Upper lobe of left lung (tissue), 4 donors: ENCODE data around the gene R3HDM1.

Experiments used
- CTCF ChIP-seq, 6 experiments: fragments of 450-650 bp in 4 of 6; fragments of 200-600 bp in 2 of 6; sonication (generic) in 2 of 6; IDR thresholded peaks; one replicate each; pipeline ENCODE4 v1.5.1; 2016 to 2019; ENCODE audit warnings: antibody characterized with exemption in 6 of 6
- POLR2A ChIP-seq, 4 donors: fragments of 450-650 bp; IDR thresholded peaks; one replicate each; pipeline ENCODE4 v1.5.1; 2016 to 2017; ENCODE audit warnings: antibody characterized with exemption in 4 of 4, mild to moderate bottlenecking in 2 of 4

- TF ChIP-seq CTCF (IDR thresholded peaks at IDR 0.05) (no peak), POLR2A (IDR thresholded peaks at IDR 0.05) (no peak)
Observed at GRCh38 chr2:135555311-135555710, 24.0 kb downstream of the R3HDM1 start.
